Cerebellar nuclear complex (tissue), 1 donor: ENCODE data around the gene ZNF827.

Source experiments
- DNase-seq, 2 experiments: peaks; one replicate each; lab custom pipeline; 2025; lab: John Stamatoyannopoulos, UW

ZNF827 gene

DNA sequence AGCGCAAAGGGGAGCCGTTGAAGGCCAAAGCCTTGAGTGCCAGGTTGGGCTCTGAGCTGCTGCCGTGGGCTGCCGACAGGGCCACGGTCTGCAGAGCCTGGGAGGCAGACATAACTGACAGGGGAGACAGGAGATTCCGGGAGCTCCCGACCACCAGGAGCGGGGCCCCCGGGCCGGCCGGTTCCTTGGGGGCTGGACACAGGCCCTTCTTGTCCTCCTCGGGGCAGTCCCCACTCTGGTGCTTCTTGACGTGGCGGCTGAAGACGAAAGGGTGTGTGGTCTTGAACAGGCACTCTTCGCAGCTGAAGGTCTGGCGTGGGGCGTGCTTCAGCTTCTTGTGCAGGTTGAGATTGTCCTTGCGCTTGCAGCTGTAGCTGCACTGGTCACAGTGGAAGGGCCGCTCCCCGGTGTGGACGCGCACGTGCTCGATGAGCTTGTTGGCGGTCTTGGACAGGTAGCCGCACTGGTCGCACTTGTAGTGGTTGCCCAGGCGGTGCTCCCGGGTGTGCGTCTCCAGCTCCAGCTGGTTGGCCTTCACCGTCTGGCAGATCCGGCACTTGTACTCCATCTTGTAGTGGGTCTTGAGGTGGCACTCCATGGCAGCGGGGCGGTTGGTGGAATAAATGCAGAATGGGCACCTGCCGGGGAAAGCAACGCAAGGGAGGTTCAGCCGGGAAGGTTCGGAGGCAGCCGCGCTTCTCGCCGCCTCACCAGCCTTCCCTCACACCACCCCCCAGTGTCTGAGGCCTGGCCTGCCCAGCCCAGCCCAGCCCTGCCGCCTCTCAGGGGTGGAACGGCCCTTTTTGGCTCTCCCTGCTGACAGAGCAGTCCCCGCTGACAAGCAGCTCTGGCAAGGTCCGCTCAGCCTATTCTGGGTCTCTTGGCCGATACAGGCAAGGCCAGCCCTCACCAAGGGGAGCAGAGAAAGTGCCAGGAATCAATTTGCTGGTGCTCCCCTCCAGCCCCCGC lies 177.4 kb downstream of the ZNF827 start:
- DNase-seq: peak; percentile 43 to 76

DNA sequence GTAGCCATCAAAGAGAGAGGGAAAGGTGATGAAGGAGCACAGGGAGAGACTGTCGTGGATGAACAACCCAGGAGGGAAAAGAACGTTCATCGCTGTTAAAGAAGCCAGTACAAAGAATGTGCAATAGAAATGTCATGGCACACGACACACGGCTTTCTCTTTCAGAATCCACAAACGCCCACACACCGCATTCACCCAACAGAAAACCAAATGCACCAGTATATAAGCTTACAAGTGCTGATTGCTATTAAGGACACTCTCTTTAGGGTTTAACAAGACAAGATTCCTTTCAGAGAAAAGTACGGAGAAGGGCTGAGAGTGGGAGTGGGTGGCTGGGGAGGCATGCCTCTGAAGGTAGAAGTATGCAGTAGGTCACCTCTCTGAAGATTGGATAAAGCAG lies 178.4 kb downstream of the ZNF827 start:
- no peak for DNase-seq

DNA sequence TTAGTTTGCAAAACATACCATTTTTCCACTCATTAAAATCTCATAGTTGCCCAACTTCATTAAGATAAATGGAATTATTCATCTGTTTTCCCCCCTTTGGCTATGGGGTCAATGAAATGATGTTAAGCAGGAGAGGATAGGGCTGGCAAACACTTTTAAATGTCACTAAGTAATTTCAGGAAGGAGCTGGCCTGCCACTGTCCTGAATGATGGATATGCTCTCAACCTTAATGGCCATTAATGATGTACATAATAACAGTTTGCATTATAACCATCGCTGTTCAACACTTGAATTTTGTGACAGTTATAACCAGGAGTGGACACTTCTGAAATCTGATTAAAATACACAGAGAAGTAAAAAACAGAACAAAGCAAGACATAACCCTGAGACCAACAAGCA lies 181.4 kb downstream of the ZNF827 start:
- DNase-seq: no peak

DNA sequence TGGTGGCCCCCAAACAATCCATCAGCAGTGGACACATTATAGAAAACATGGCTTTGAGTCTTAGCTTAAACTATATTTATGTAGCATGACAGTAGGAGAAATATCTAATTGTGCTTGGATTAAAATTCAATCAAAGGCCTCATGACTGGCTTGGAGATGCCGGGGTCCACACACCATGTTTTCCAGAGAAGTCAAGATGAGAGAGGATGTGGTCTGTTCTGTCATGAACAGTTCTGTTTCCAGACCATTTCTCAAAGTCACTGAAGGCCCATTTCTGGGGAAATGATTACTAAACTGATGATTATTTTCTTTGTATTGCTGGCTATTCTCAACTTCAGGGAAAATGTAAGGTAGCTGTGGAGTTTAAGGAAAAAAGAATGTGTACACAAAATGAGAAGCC lies 182.4 kb downstream of the ZNF827 start:
- no peak for DNase-seq

DNA sequence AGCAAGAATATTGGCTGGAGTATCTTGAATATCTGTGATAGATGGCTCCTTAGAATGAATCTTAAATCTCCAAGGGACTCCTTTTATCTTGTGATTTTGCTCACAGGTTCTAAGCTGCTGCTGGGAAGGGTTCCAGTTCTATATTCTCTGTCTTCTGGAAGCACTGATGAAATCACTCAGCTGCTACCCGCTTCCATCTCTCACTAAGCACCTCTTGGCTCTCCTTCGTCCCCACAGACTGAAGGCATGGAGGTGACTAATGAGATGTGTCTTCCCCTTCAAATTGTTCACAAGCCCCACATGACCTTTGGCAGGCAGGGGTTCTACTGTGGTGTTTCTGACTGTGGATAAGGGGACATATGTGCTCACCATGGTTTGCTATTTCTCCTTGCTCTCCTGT lies 182.8 kb downstream of the ZNF827 start:
- no peak for DNase-seq

DNA sequence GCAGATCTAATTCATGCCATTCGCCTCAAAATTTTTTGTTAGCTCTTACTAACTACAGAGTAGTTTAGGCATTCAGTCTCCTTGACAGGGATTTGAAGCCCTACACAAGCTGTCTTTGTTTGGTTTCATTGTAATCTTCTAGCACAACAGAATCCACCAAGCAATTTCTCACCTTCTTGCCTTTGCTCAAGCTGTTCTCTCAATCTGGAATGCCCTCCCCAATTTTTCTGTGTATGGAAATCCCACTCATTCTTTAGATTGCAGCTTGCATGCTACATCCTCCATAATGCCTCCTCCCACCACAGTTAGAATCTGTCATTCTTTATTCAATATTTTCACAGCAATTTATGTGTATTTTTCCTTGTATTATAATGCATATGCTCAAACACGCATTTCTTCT lies 195.0 kb downstream of the ZNF827 start:
- no peak for DNase-seq

DNA sequence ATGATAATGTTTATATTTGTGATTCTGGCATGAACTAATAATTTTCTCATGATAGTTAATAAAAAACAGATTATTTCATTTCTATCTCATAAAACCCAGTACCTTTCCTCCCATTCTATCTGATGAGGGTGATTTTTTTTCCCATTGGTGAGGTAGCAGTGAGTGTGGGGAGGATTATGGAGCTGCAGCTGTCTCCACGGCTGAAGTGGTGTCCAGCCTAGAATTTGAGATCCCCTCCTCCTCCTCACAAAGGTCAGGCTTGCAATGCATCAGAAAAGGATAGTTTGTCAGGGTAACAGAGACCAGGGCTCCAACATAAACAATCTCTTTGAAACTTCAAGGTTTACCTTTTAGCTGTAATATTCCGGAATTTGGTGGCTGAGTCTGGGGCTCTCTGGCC lies 197.8 kb downstream of the ZNF827 start:
- DNase-seq: no peak

DNA sequence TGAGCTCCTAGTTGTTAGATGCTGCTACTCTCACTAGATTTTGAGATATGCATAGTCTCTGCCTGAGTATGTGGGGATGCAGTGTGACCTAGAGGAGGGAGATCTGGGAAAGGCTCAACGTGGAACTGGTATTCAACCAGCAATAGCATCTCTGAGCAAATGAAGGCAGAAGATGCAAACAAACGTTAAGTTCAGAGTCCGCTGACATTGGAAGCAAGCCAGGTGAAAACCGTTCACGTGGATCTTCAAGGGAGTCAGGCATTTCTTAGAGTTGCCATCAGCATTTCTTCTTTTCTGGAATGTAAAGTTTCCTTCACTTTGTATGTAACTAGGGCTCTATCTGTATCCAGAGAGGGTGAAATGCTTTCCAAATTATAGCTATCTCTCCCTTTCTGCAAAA lies 198.8 kb downstream of the ZNF827 start:
- no peak for DNase-seq

DNA sequence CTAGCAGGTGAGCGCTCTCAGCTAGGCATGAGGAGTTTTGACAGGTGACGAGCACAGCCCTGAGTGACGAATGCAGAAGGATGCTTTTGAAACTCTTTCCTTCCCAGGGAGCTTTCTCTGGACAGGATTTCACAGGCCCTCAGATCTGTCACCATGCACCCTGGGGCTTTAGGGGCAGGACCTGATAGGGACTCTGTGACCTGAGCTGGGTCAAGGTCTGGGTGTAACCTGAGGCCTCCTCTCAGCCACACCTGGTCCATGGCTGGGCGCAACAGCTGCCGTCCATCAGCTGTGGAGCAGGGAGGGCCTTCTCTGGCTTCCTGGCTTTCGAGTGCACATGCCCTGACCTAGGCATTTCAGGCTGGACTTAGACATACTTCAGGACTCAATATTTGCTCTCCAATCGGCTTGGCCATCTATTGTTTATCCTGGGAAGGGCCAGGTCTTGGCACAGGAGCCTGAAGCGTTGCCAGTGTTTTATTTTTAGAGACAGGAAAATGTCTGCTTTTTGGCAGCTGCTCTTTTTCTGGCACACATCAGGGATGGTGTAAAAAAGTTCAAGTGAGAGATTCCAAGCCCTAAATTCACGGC lies 202.3 kb downstream of the ZNF827 start:
- peak; percentile 78 to 83 for DNase-seq

DNA sequence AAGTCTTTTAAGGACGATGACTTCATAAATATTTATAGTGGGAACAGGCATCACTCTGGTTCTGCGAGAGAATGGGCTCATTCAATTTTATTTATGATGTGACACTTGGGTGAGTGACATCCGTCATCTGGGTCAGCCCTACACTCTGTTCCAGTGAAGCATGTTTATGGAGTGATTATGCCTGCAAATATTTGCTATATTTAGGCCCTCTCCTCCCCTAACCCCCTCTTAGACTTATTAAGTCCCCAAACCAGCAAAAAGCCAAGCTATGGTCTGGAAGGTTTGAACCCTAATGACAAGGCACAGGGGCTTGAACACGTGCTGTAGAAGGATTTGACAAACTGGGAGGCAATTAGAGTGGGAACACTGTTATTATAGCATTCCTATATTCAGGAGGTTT lies 202.8 kb downstream of the ZNF827 start:
- DNase-seq: no peak

DNA sequence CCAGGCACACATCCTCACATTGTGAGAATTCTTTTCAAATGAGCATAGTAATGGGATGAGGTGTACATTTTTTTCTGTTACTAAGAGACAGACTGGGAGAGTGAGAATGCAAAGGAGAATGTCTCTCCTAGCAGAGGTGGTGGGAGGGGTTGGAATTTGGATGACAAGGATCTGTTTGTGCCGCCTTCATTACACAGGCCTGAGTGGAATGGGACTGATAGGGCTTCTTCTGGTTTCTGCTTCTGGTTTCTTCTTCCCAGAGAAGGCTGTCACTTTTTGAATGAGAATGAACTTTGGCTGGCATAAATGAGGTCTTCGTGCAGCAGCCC lies 203.3 kb downstream of the ZNF827 start:
- DNase-seq: no peak

DNA sequence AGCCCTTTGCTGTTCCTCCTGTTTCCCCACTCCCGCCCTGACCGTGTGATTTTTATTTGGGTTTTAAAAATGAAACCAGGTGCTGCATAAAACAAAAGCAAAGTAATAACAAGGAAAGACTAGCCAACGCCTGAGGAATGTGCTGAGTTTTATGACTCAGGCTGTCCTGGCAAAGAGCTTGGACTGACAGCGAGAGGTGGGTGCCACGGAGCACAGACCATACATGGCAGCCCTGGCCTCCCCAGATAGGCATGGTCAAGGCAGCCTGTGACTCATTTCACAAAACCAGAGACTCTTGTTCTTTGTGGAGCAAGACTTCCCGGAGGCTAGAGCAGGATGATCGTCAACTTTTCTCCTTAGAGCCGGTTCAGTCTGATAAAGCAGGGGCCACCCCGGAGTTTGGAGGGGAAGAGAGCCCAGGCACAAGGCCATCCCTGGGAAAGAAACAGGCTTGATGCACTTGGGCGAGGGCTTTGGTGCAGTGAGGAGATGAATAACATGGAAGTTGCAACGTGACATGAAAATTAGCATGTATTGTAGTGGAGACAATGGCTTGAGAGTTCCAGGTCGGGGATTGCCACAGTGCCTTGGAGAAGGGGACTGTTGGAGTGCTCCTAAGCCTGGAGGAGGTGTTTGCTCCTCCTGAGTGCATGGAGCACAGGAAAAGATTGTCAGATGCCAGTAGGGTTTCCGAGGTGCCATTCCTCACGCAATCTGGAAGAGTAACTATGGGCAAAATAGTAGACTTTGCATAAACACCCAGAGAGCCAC lies 203.9 kb downstream of the ZNF827 start:
- DNase-seq: no peak

DNA sequence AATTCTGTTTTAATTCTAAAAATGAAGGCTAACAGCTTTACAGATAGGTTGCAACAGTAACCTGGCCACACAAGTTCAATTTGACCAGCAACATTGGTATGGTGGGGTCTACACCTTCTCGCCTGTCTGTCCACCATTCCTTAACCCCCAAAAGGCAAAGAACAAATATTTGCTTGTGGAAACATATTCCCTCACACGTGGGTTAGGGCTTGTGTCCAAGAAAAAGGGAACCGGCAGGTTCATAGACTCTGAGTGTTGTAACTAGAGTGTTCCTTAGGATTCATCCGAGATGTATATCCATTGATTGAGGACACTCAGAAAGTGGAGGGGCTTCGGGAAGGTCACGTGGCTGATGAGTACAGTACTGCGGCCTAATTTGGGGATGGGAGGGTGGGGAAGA lies 204.6 kb downstream of the ZNF827 start:
- no peak for DNase-seq

DNA sequence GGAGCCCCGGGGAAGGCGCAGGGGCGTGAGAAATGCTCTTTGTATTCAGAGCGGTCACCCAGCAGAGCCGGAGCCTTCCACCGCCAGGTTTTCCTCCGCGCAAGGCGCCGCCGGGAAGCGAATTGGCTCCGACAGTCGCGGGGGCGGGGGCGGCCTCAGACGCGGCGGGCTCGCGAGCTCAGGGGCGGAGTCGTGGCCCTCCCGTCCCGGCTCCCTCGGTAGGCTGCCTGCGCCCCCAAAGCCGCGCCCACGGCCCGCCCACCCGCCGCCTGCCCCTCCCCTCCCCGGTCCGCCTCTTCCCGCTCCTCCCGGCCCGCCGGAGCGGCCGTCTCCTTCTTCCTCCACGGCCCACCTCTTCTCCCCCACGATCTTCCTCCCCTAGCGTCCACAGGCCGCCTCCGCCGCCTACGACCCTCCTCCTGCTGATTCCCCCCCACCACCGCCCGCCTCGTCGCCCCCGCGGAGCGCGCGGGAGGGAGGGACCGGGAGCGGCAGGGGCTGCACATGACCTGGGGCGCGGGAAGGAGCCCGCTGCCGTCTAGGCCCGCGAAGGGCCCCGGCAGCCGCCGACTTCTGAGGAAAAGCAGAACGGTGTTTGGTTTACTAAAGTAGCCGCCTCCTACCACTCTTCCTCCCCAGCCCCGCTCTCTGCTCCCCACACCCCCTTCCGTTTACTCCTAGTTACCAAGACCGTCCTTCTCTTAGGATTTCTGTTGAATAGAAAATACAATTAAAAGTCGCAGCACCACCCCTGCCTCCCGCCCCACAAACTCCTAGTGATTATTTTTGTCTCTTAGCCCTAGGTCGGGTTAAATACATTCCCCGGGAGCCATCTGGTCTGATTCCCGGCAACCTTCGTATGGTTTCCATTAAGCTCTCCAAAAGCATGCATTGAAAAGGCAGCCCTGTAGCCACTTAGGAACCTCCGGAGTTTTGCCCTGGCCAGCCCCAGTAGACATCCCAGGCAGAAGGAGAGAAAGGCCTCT lies 205.4 kb downstream of the ZNF827 start:
- DNase-seq: peak; percentile 59 to 83

DNA sequence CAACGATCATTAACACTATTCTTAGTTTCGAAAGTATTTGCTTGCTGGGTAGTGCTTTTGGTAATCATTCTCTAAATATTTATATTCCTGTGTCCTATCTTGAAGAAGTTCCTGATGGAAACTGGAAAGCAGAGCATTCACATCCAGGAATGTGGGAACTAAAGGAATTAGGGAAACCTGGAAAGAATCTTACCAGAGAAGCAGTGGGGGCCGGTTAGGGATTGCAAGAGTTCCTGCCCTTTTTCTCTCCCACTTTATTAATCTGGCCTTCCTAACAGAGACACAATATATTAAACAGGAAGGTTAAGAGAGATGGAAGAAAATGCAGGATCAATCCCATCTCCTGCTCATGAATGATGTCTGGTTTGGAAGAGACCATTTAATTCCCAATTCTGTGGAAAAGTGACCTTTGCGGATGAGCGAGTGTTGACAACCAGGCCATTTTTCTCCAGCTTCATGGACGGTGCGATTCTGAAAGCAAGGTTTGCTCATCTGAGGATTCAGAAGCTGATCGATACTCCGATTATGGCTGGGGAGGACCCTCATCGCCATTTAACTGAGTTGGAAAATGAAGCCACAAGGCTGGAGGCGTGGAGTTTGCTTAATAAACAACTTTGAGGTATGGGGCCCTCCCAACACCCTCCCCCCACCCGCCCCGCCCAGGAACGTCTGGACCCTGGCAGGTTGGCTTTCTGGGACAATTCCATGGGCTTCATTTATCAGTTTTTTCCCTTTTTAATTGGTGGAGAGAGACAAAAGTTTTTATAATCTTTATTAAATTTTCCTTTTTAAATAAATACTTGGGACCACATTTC lies 206.4 kb downstream of the ZNF827 start:
- DNase-seq: no peak

DNA sequence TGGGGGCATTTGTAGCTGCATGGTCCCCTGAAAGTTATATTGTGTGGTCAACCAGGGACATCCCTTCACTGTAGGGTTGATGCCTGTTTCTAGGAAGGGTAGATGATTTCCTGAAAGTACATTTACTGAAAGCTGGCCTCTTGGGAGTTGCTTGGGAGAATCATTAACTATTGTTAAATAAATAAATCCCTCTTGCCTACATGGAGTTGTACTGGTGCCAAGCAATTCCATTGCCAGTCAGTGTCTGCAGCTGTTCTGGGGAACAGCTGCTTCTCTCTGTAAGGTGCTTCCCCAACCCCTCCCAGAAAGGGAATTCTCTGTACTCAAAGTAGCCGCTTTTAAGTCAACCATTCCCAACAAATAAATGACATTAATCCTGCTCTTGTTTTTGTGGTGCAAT lies 207.6 kb downstream of the ZNF827 start:
- DNase-seq: no peak

DNA sequence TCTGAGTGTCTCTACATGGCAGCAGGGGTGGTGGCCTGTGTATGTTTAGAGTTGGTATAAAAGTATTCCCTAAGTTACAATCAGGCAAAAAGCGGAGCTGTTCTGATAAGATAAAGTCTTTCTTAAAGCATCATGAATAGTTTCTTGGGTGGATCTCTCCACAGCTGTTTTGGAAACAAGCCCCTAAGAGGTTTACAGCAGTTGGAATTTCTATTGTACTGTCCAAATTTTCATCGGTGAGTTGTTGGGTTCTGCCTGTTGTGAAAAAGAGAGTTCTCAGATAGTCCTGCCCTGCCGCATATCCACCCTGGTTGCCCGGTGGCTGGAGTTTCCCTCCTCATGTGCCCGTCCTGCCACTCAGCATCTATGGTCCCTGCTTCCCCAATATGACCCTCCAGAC lies 208.6 kb downstream of the ZNF827 start:
- DNase-seq: no peak

DNA sequence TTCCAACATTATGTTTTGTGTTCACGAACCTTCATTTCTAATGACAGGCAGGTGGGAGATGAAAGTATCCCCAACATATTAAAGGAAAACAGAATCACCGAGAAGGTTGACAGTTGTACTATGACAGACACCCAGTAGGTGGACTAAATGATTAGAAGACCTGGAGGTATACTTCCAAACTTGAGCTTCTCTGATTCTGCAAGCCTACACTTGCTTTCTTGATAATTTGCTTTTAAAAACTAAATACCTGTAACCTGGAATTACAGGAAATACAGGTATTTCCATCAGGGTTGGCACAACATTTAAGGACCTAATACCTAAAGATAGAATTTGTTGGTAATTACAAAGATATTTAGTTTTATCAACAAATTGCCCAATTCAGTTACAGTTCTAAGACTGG lies 215.3 kb downstream of the ZNF827 start:
- no peak for DNase-seq

DNA sequence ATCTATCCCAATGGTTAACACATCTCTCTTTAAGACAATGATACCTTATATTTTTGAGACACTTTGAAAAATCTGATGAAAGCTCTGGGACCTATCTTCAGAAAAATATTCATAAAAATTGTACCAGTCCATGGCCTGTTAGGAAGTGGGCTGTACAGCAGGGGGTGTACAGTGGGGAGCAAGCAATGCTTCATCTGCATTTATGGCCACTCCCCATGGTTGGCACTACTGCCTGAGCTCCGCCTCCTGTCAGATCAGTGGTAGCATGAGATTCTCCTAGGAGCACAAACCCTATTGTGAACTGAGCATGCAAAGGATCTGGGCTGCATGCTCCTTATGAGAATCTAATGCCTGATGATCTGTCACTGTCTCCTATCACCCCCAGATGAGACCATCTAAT lies 216.1 kb downstream of the ZNF827 start:
- DNase-seq: no peak

DNA sequence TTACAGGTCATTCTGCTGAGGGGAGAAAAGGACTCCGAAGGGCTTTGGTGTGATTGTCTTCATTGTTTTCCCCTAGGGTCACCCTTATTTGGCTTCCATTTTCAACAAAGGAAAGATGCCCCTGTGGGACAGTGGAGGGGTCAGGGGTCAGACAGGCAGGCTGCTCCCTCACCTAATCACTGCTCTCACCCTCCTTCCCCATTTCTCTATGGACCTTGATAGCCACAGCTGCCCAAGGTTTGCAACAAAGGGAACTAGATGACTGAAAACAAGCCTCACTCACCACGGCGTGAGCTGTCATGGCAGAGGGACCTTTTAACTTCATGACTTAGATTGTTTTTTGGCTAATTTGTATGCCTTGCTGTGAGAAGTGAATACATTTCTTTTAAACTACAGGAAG lies 218.0 kb downstream of the ZNF827 start:
- no peak for DNase-seq
